Small intestine (tissue), 7 donors: ENCODE results near the gene RBM6. TPM values are rescaled to one million over a fixed set of nuclear protein-coding genes. Genes with fewer than 3 reads are reported as not detected.

Experiments used
- DNase-seq, 2 donors: peaks; one replicate each; pipeline versions ENCODE4 v3.0.0 to v3.0.0-alpha.2; 2013
- FAIRE-seq: peaks from 2 replicates; lab custom pipeline; 2012; peaks lifted over from hg19 to GRCh38; lab: Jason Lieb, UNC
- H3K27ac ChIP-seq, 3 donors: one replicate each; pipeline ENCODE4 v1.5.1; 2013; ENCODE audit warnings: low read length in 2 of 3, mild to moderate bottlenecking in 2 of 3, control low read depth in 1 of 3, inconsistent platforms in 1 of 3, low read depth in 1 of 3, moderate library complexity in 1 of 3
- H3K27me3 ChIP-seq, 3 donors: one replicate each; pipeline ENCODE4 v1.6.1; 2013; ENCODE audit warnings: low read length in 3 of 3, inconsistent platforms in 1 of 3; ENCODE audit not compliant: control insufficient read depth in 3 of 3, insufficient read depth in 3 of 3
- H3K36me3 ChIP-seq, 3 donors: one replicate each; pipeline ENCODE4 v1.6.1; 2013; ENCODE audit warnings: low read length in 3 of 3, inconsistent platforms in 1 of 3, low read depth in 1 of 3, mild to moderate bottlenecking in 1 of 3, moderate library complexity in 1 of 3; ENCODE audit not compliant: control insufficient read depth in 3 of 3, insufficient read depth in 2 of 3
- H3K4me1 ChIP-seq, 3 donors: one replicate each; pipeline ENCODE4 v1.6.1; 2013; ENCODE audit warnings: low read length in 2 of 3, inconsistent platforms in 1 of 3, low read depth in 1 of 3, mild to moderate bottlenecking in 1 of 3, moderate library complexity in 1 of 3; ENCODE audit not compliant: control insufficient read depth in 3 of 3, insufficient read depth in 2 of 3
- H3K4me3 ChIP-seq, 3 donors: one replicate each; pipeline ENCODE4 v1.5.1; 2013; ENCODE audit warnings: low read length in 3 of 3, control low read depth in 1 of 3, inconsistent platforms in 1 of 3, low read depth in 1 of 3, mild to moderate bottlenecking in 1 of 3, moderate library complexity in 1 of 3
- H3K9me3 ChIP-seq, 2 donors: one replicate each; pipeline ENCODE4 v1.6.1; 2013; ENCODE audit warnings: low read depth in 1 of 2, low read length in 1 of 2; ENCODE audit not compliant: control insufficient read depth in 2 of 2, insufficient read depth in 1 of 2
- WGBS, 3 donors: extraction: QIAGEN DNeasy Blood & Tissue Kit; methylation state at CpG; one replicate each; pipeline ENCODE4 v1.1.7; 2013; 5-methylcytosine and 5-hydroxymethylcytosine counted together
- polyA plus RNA-seq, 4 donors: library from polyadenylated mRNA; stranded (reverse) in 3 of 4; unstranded in 1 of 4; fragments of 200-250 nt in 3 of 4; fragments of 120-200 nt in 1 of 4; gene quantifications; one replicate each; pipeline versions ENCODE4 v1.2.1 to v1.2.3, GENCODE V29; 2013
- donor health status: healthy with polysubstance abuse.
- donor health status: control.
- donor health status: control.
- donor health status: Bipolar disorder and iron deficiency.
- donor health status: healthy.

RBM6 gene
- polyA plus RNA-seq, 4 donors, result 61.0 to 409 (median 167) TPM

GRCh38 chr3:50090984-50091383 is 151.0 kb downstream of the RBM6 start:
- no peak for DNase-seq
- Histone ChIP-seq H3K27ac (no peak overlapping the region), H3K4me3 (peak overlapping the region in 1 of 3 donors; percentile 100), H3K4me1 (peaks cover 0 to 10% (median 9%) of the 10 kb centered on the region in 3 donors), H3K27me3 (no peaks in the 10 kb centered on the region), H3K9me3 (no peaks in the 10 kb centered on the region), H3K36me3 (peaks cover 19 to 34% (median 22%) of the 10 kb centered on the region in 3 donors)
- no peak for FAIRE-seq

DNA sequence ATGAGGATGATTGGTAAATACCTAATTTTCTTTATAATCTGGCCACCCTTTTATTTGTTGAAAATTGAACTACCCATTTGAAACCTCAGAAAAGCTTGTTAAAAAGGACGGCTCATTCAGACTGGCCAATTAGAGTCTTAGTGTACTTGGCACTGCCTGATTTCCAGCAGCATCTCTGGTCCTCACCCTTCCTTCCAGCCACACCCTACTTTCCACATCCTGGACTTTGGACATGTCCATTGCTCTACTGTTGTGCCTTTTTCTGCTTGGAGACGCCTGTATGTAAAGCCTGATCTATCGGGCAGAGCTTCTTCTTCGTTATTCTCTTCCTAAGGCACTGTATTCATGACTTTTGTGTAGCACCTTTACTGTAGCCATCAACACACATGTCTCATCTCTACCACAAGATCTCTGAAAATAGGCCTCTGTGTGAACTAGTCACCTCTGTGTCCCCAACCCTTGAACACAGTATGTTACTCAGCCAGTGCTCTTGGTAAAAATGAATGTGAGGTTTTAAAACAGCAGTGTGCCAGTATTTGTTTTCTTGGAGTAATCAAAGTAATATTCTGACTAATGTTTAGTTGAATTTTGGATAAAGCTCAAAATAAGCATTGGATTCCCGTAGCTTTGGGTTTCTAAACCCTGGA is 155.5 kb downstream of the RBM6 start:
- WGBS, 3 donors, result 55 to 84% (median 68%) methylated on average over 5 of the region's 5 CpGs
- Histone ChIP-seq H3K9me3 (no peaks in the 10 kb centered on the region), H3K27me3 (no peaks in the 10 kb centered on the region), H3K27ac (no peak overlapping the region), H3K4me3 (no peak overlapping the region), H3K4me1 (peaks cover 0 to 5% (median 3%) of the 10 kb centered on the region in 3 donors), H3K36me3 (peaks cover 33 to 71% (median 42%) of the 10 kb centered on the region in 3 donors)
- no peak for FAIRE-seq
- DNase-seq, result peak; percentile 69 to 84

- H3K27ac ChIP-seq, result no peak overlapping the region
- H3K36me3 ChIP-seq, result peaks cover 45 to 62% (median 58%) of the 10 kb centered on the region in 3 donors
- no peaks in the 10 kb centered on the region for H3K9me3 ChIP-seq
- H3K27me3 ChIP-seq, result no peaks in the 10 kb centered on the region
- no peak overlapping the region for H3K4me3 ChIP-seq
- FAIRE-seq, result no peak
- H3K4me1 ChIP-seq, result no peaks in the 10 kb centered on the region
- DNase-seq, result no peak
- WGBS, 3 donors, result 89 to 93% (median 91%) methylated on average over 5 of the region's 5 CpGs
Observed at GRCh38 chr3:50100386-50100785, 160.4 kb downstream of the RBM6 start.

DNA sequence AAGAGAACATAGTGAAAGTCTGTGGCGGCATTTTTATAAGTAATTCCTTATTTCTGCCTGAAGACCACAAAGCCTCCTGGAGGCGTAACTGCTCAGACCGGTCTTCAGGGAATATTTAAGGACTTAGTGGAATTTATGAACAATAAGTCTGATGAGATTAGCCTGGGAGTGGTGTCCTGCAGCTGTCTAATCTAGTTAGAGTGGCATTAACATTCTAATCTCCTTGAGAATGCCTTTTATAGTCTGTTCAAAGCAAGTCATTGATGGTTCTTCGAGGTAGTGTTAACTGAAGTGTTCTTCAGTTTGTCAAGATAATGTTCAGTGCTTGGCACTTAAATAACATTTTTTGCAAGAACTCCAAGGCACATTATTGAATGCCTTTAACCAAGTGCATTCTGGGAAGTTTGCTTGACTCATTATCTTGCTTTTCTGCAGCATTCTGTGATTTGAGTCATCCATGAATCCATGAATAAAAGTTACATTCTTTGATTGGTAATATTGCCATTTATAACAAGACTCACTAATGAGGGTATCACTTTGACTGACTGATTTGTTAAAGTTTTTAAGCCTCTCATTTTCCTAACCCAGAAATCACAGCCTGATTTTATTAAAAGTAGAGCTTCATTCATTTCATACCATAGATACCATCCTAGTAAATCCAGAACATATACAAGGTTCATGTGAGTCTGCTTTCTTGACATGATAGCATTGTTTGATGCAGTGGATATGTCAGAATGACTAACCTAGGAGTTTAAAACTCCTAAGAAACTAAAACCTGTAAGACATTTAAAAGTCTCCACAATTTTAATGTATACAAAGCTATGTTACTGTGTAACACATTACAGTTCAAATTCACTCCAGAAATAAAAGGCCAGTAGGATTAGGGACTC is 161.3 kb downstream of the RBM6 start:
- FAIRE-seq (no peak), DNase-seq (no peak)
- Histone ChIP-seq H3K4me3 (no peak overlapping the region), H3K27me3 (no peaks in the 10 kb centered on the region), H3K4me1 (no peaks in the 10 kb centered on the region), H3K36me3 (peaks cover 48 to 62% (median 60%) of the 10 kb centered on the region in 3 donors), H3K27ac (no peak overlapping the region), H3K9me3 (no peaks in the 10 kb centered on the region)
- WGBS, 3 donors, result 65 to 80% (median 78%) methylated on average over 4 of the region's 4 CpGs

DNA sequence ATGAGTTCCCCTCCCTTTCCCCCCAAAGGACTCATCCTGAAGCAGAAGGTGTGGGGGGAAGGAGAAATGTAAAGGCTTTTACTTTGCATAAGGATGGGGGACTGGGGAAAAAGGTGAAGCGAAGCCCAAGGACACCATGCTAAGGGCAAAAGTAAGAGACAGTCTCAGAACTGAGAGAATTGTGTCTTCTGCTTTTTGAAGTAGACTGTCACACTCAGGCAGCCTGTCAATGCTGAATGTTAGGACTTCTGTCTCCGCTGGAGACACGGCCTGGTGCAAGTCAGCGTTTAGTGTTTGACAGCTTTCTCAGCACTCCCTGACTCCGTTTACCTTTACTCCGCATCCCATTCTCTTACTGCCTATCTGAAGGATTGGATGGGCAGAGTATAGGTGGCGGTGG is 162.6 kb downstream of the RBM6 start:
- H3K4me1 ChIP-seq, result no peaks in the 10 kb centered on the region
- no peak overlapping the region for H3K4me3 ChIP-seq
- no peak for FAIRE-seq
- H3K27me3 ChIP-seq, result no peaks in the 10 kb centered on the region
- WGBS, 3 donors, result 94 to 96% (median 94%) methylated on average over 7 of the region's 7 CpGs
- peaks cover 51 to 64% (median 61%) of the 10 kb centered on the region in 3 donors for H3K36me3 ChIP-seq
- H3K9me3 ChIP-seq, result no peaks in the 10 kb centered on the region
- H3K27ac ChIP-seq, result no peak overlapping the region
- no peak for DNase-seq

DNA sequence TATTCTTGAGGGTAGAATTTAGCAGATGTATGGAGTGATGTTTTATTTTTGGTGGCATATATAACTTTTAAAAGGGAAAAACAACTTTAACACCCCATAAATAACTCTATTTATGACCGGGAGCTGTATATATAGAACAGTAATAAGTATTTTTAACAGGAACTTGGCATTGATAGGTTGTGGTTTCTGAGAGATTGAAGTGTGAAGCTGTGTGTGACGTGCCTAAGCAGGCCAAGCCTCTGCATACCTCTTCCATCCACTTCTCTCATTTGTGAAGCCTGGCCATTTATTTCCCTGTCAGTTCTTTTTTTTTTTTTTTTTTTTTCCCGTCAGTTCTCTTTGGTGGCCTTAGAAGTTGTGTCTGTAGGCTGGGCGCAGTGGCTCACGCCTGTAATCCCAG is 171.8 kb downstream of the RBM6 start:
- FAIRE-seq, result no peak
- no peak overlapping the region for H3K27ac ChIP-seq
- H3K4me1 ChIP-seq, result no peaks in the 10 kb centered on the region
- no peaks in the 10 kb centered on the region for H3K9me3 ChIP-seq
- no peak overlapping the region for H3K4me3 ChIP-seq
- H3K36me3 ChIP-seq, result peaks cover 55 to 83% (median 59%) of the 10 kb centered on the region in 3 donors
- DNase-seq, result no peak
- 83 to 88% (median 86%) methylated on average over 5 of the region's 5 CpGs for WGBS, 3 donors
- H3K27me3 ChIP-seq, result no peaks in the 10 kb centered on the region

- peaks cover 56 to 84% (median 56%) of the 10 kb centered on the region in 3 donors for H3K36me3 ChIP-seq
- no peak for FAIRE-seq
- no peak overlapping the region for H3K4me3 ChIP-seq
- H3K27ac ChIP-seq, result no peak overlapping the region
- H3K27me3 ChIP-seq, result no peaks in the 10 kb centered on the region
- no peak for DNase-seq
- WGBS, 3 donors, result 91 to 100% (median 98%) methylated on average over 3 of the region's 3 CpGs
- H3K9me3 ChIP-seq, result no peaks in the 10 kb centered on the region
- H3K4me1 ChIP-seq, result no peaks in the 10 kb centered on the region
Observed at GRCh38 chr3:50112462-50112861, 172.5 kb downstream of the RBM6 start.

- no peak for FAIRE-seq
- H3K4me1 ChIP-seq, result peaks cover 2 to 4% (median 4%) of the 10 kb centered on the region in 3 donors
- H3K9me3 ChIP-seq, result no peaks in the 10 kb centered on the region
- peaks cover 31 to 90% (median 51%) of the 10 kb centered on the region in 3 donors for H3K36me3 ChIP-seq
- H3K4me3 ChIP-seq, result no peak overlapping the region
- H3K27ac ChIP-seq, result no peak overlapping the region
- H3K27me3 ChIP-seq, result no peaks in the 10 kb centered on the region
- DNase-seq, result no peak
- WGBS, 3 donors, result 91 to 98% (median 95%) methylated on average over 8 of the region's 8 CpGs
Observed at GRCh38 chr3:50117120-50117519, 177.2 kb downstream of the RBM6 start.
